ENCODE results near the gene QPCT.

GRCh38 chr2:37377187-37377532, 32.7 kb downstream of the QPCT start:
- TF ChIP-seq CTCF (IDR thresholded peaks at IDR 0.05) (no peak), POLR2A (IDR thresholded peaks at IDR 0.05) (no peak)

Data from esophagus squamous epithelium (tissue), 4 donors.